IMR-90 (cell line): ENCODE results near the gene XAF1. TPM values are rescaled to one million over a fixed set of nuclear protein-coding genes. Genes with fewer than 3 reads are reported as not detected.

Source experiments
- ATAC-seq: fragments of 200-7000 bp; cut with Tn5 transposase; 2 replicates; pipeline ENCODE4 v1.9.1; 2020; ENCODE audit warnings: low read depth, mild to moderate bottlenecking, moderate library complexity
- BruUV-seq: library from RNA; stranded (reverse); fragments of 400-500 nt; replicated peaks from 2 replicates; lab custom pipeline; 2021; lab: Mats Ljungman, UMichigan
- CTCF ChIA-PET: fragments of 300-600 bp; formaldehyde crosslinking; extraction: SDS; loops from one replicate; lab custom pipeline; 2021; ENCODE audit warnings: antibody characterized with exemption; lab: Yijun Ruan, JAX
- POLR2A ChIA-PET: fragments of 300-600 bp; sonication (Branson Sonifier 250); formaldehyde crosslinking; loops from one replicate; lab custom pipeline; 2022; ENCODE audit warnings: antibody characterized with exemption; ENCODE audit not compliant: unreplicated experiment; lab: Charles Lee
- DNase-seq: peaks from one replicate; pipeline ENCODE4 v3.0.0; 2013
- H2AFZ ChIP-seq: replicated peaks from 2 replicates; pipeline ENCODE3; 2013; ENCODE audit warnings: low read length, mild to moderate bottlenecking; ENCODE audit not compliant: poor library complexity
- H2AK5ac ChIP-seq: 2 replicates; pipeline ENCODE4 v1.6.1; 2013; ENCODE audit warnings: low read depth, low read length, inconsistent platforms
- H2AK9ac ChIP-seq: replicated peaks from 2 replicates; pipeline ENCODE3; 2013; ENCODE audit warnings: mild to moderate bottlenecking, low read depth, low read length, moderate library complexity; ENCODE audit not compliant: poor library complexity
- H2BK120ac ChIP-seq: 2 replicates; pipeline ENCODE4 v1.6.1; 2013; ENCODE audit warnings: low read depth, low read length, inconsistent platforms
- H2BK15ac ChIP-seq: 3 replicates; pipeline ENCODE4 v1.6.1; 2013; ENCODE audit warnings: low read depth, low read length, inconsistent platforms
- H2BK20ac ChIP-seq: 2 replicates; pipeline ENCODE4 v1.6.1; 2013; ENCODE audit warnings: low read depth, mild to moderate bottlenecking, inconsistent platforms, low read length, moderate library complexity
- H2BK5ac ChIP-seq: 2 replicates; pipeline ENCODE4 v1.6.1; 2013; ENCODE audit warnings: mild to moderate bottlenecking, low read depth, low read length, inconsistent platforms; ENCODE audit not compliant: poor library complexity, severe bottlenecking
- H3K14ac ChIP-seq: replicated peaks from 2 replicates; pipeline ENCODE4 v1.6.1; 2013; ENCODE audit warnings: low read depth, low read length, inconsistent platforms
- H3K18ac ChIP-seq: 2 replicates; pipeline ENCODE4 v1.6.1; 2013; ENCODE audit warnings: low read depth, low read length, control low read depth
- H3K23ac ChIP-seq: 2 replicates; pipeline ENCODE4 v1.6.1; 2013; ENCODE audit warnings: low read depth, low read length, inconsistent platforms
- H3K27ac ChIP-seq: 2 replicates; pipeline ENCODE4 v1.5.1; 2013; ENCODE audit warnings: mild to moderate bottlenecking, control low read depth, low read length; ENCODE audit not compliant: insufficient read depth
- H3K27me3 ChIP-seq: 2 replicates; pipeline ENCODE4 v1.6.1; 2013; ENCODE audit warnings: low read length; ENCODE audit not compliant: control insufficient read depth, insufficient read depth
- H3K36me3 ChIP-seq: 2 replicates; pipeline ENCODE4 v1.6.1; 2013; ENCODE audit warnings: low read length, mixed read lengths; ENCODE audit not compliant: control insufficient read depth, insufficient read depth
- H3K4ac ChIP-seq: 2 replicates; pipeline ENCODE4 v1.6.1; 2013; ENCODE audit warnings: low read depth, low read length, inconsistent platforms
- H3K4me1 ChIP-seq: 2 replicates; pipeline ENCODE4 v1.6.1; 2013; ENCODE audit warnings: low read length, mixed read lengths; ENCODE audit not compliant: control insufficient read depth, insufficient read depth
- H3K4me2 ChIP-seq: 2 replicates; pipeline ENCODE4 v1.6.1; 2013; ENCODE audit warnings: low read depth, mild to moderate bottlenecking, control low read depth, low read length, moderate library complexity
- H3K4me3 ChIP-seq: 2 replicates; pipeline ENCODE4 v1.5.1; 2013; ENCODE audit warnings: low read depth, mild to moderate bottlenecking, control low read depth, low read length, moderate library complexity; ENCODE audit not compliant: insufficient read depth
- H3K56ac ChIP-seq: 2 replicates; pipeline ENCODE4 v1.6.1; 2013; ENCODE audit warnings: low read length, inconsistent platforms; ENCODE audit not compliant: insufficient read depth; ENCODE audit errors: extremely low read depth
- H3K79me1 ChIP-seq, 2 experiments: 2 replicates each; pipeline ENCODE4 v1.6.1; 2013; ENCODE audit warnings: low read length in 2 of 2, inconsistent platforms in 1 of 2, low read depth in 1 of 2
- H3K9ac ChIP-seq: 2 replicates; pipeline ENCODE4 v1.6.1; 2013; ENCODE audit warnings: low read depth, low read length, control low read depth
- H3K9me1 ChIP-seq: 2 replicates; pipeline ENCODE4 v1.6.1; 2013; ENCODE audit warnings: low read length, inconsistent platforms; ENCODE audit not compliant: insufficient read depth
- H3K9me3 ChIP-seq: 2 replicates; pipeline ENCODE4 v1.6.1; 2013; ENCODE audit warnings: low read length; ENCODE audit not compliant: control insufficient read depth, insufficient read depth
- H4K20me1 ChIP-seq: 2 replicates; pipeline ENCODE4 v1.6.1; 2013; ENCODE audit warnings: low read length, inconsistent platforms; ENCODE audit not compliant: insufficient read depth
- H4K5ac ChIP-seq: 2 replicates; pipeline ENCODE4 v1.6.1; 2013; ENCODE audit warnings: mild to moderate bottlenecking, low read depth, low read length, control low read depth
- H4K8ac ChIP-seq, 2 experiments: 2 replicates each; pipeline ENCODE4 v1.6.1; 2013; ENCODE audit warnings: low read depth in 2 of 2, low read length in 2 of 2, control low read depth in 1 of 2, inconsistent platforms in 1 of 2
- H4K91ac ChIP-seq: 2 replicates; pipeline ENCODE4 v1.6.1; 2013; ENCODE audit warnings: low read depth, low read length, inconsistent platforms; ENCODE audit not compliant: insufficient read depth
- CEBPB ChIP-seq: IDR thresholded peaks from 2 replicates; pipeline ENCODE4 v1.6.1; 2012; ENCODE audit warnings: low read depth, low read length, improper control_type of control experiment
- SMC3 ChIP-seq: fragments of 150-350 bp; IDR thresholded peaks from 2 replicates; pipeline ENCODE4 v1.6.1; 2016; ENCODE audit warnings: low read depth, mild to moderate bottlenecking, antibody characterized with exemption, low read length, moderate library complexity
- WGBS, 2 experiments: methylation state at CpG; one replicate each; pipeline versions ENCODE4 v1.1.5 to v1.1.7; 2013; ENCODE audit warnings: missing lambda C conversion rate in 2 of 2; ENCODE audit not compliant: insufficient read length in 1 of 2; ENCODE audit errors: extremely low coverage in 2 of 2; 5-methylcytosine and 5-hydroxymethylcytosine counted together
- dilution Hi-C: fragments of 300-500 bp; cut with HindIII; formaldehyde crosslinking; loops from one replicate; pipeline ENCODE4 v1.14.3; 2018; ENCODE audit warnings: low sequenced_read_pairs; ENCODE audit not compliant: unreplicated experiment
- in situ Hi-C: fragments of 300-500 bp; cut with MboI; formaldehyde crosslinking; loops from 3 replicates; pipeline ENCODE4 v1.14.3; 2019; ENCODE audit warnings: low sequenced_read_pairs, inconsistent platforms, mixed read lengths
- intact Hi-C: fragments of 100-400 bp; cut with micrococcal nuclease; formaldehyde crosslinking; loops from 2 replicates; pipeline ENCODE4 v1.10.0; 2022
- polyA plus RNA-seq, 3 experiments: library from polyadenylated mRNA; depleted of rRNA; stranded (reverse); fragments of >200 nt; gene quantifications; 2 replicates each; pipeline ENCODE4 v1.2.3, GENCODE V29; 2012; ENCODE audit warnings: low replicate concordance in 1 of 3
- total RNA-seq: library from RNA; depleted of rRNA; stranded (reverse); fragments of >200 nt; gene quantifications from 2 replicates; pipeline ENCODE4 v1.2.3, GENCODE V29; 2012

Gene XAF1
- total and polyA plus RNA-seq, 2 of the 4 experiments (the other 2 are of a cell fraction) = 1.3 to 3.9 TPM

GRCh38 chr17:6812295-6812694 is 56.4 kb downstream of the XAF1 start:
- H3K4me2 ChIP-seq = no peak overlapping the region
- no peak overlapping the region for H3K56ac ChIP-seq
- no peak overlapping the region for H2BK20ac ChIP-seq
- TF ChIP-seq SMC3 = no peak
- TF ChIP-seq CEBPB = no peak
- H2BK15ac ChIP-seq = no peak overlapping the region
- POLR2A ChIA-PET = no interaction called here
- H3K79me1 ChIP-seq = no peaks in the 10 kb centered on the region
- H2BK5ac ChIP-seq = no peak overlapping the region
- H2BK120ac ChIP-seq = no peak overlapping the region
- no peak for ATAC-seq
- H3K9ac ChIP-seq = no peak overlapping the region
- H4K8ac ChIP-seq = no peak overlapping the region
- no peaks in the 10 kb centered on the region; the same call in 1 of the 2 replicates for H3K27me3 ChIP-seq
- no peak overlapping the region for H2AK9ac ChIP-seq
- no peaks in the 10 kb centered on the region for H3K9me1 ChIP-seq
- in situ Hi-C loops = no loop called here
- no peak overlapping the region for H3K14ac ChIP-seq
- no peak for DNase-seq
- no peak overlapping the region for H4K5ac ChIP-seq
- H3K27ac ChIP-seq = no peak overlapping the region
- intact Hi-C loops = no loop called here
- H4K91ac ChIP-seq = no peak overlapping the region
- no peak overlapping the region for H3K4me3 ChIP-seq
- no peaks in the 10 kb centered on the region for H3K9me3 ChIP-seq
- 33% methylated on average over 2 of the region's 9 CpGs; no CpG with 5 or more reads in 1 of the 2 experiments for WGBS, 2 experiments
- no peak overlapping the region for H2AK5ac ChIP-seq
- no peaks in the 10 kb centered on the region for H4K20me1 ChIP-seq
- H2AFZ ChIP-seq = no peak overlapping the region
- no TSS peak for BruUV-seq
- no peak overlapping the region for H3K23ac ChIP-seq
- no peak overlapping the region for H3K4ac ChIP-seq
- CTCF ChIA-PET = no interaction called here
- no peaks in the 10 kb centered on the region for H3K36me3 ChIP-seq
- no peak overlapping the region for H3K18ac ChIP-seq
- no peaks in the 10 kb centered on the region for H3K4me1 ChIP-seq
- dilution Hi-C loops = no loop called here
